GM12878 (cell line): ENCODE data around the gene PRPSAP1. TPM values are rescaled to one million over a fixed set of nuclear protein-coding genes. Genes with fewer than 3 reads are reported as not detected.

Experiments used
- ATAC-seq: fragments of 200-7000 bp; cut with Tn5 transposase; 3 replicates; pipeline ENCODE4 v1.9.1; 2020; ENCODE audit warnings: mild to moderate bottlenecking, moderate library complexity
- BruUV-seq: library from RNA; stranded (reverse); fragments of 400-500 nt; replicated peaks from 2 replicates; lab custom pipeline; 2021; lab: Mats Ljungman, UMichigan
- CTCF ChIA-PET: fragments of 300-600 bp; sonication (Branson Sonifier 250); formaldehyde crosslinking; extraction: SDS; loops from one replicate; lab custom pipeline; 2021; ENCODE audit warnings: inconsistent platforms; lab: Yijun Ruan, JAX
- POLR2A ChIA-PET: fragments of 350-600 bp; formaldehyde crosslinking; extraction: SDS; loops from one replicate; lab custom pipeline; 2021; ENCODE audit warnings: inconsistent platforms; lab: Charles Lee
- RAD21 ChIA-PET: fragments of 300-600 bp; sonication (Branson Sonifier 250); formaldehyde crosslinking; loops from one replicate; lab custom pipeline; 2023; ENCODE audit warnings: antibody characterized with exemption; ENCODE audit not compliant: unreplicated experiment; lab: Charles Lee
- SMC1A ChIA-PET: fragments of 300-600 bp; sonication (Branson Sonifier 250); formaldehyde crosslinking; loops from one replicate; lab custom pipeline; 2023; ENCODE audit not compliant: unreplicated experiment, uncharacterized antibody; lab: Charles Lee
- DNase-seq: peaks from one replicate; pipeline ENCODE4 v3.0.0-alpha.2; 2011; ENCODE audit warnings: low read depth, low spot score
- FAIRE-seq: peaks from 3 replicates; lab custom pipeline; 2011; peaks lifted over from hg19 to GRCh38; lab: Jason Lieb, UNC
- H2AFZ ChIP-seq: 2 replicates; pipeline ENCODE4 v1.6.0; 2011; ENCODE audit warnings: low read depth, low read length, control low read depth; ENCODE audit not compliant: control insufficient read depth
- H3K27ac ChIP-seq: 2 replicates; pipeline ENCODE4 v1.5.1; 2011; ENCODE audit warnings: control low read depth; ENCODE audit not compliant: control insufficient read depth, insufficient read depth
- H3K27me3 ChIP-seq, 2 experiments: replicated peaks in 1 of 2; 2 replicates each; pipeline versions ENCODE4 v1.6.0 to v1.6.1; 2011; ENCODE audit warnings: low read length in 1 of 2; ENCODE audit not compliant: control insufficient read depth in 2 of 2, insufficient read depth in 2 of 2
- H3K36me3 ChIP-seq, 2 experiments: 2 replicates each; pipeline ENCODE4 v1.5.1; 2011; ENCODE audit warnings: low read length in 1 of 2; ENCODE audit not compliant: control insufficient read depth in 2 of 2, insufficient read depth in 2 of 2
- H3K4me1 ChIP-seq: 2 replicates; pipeline ENCODE4 v1.6.1; 2011; ENCODE audit warnings: mild to moderate bottlenecking, low read length, moderate library complexity, mixed read lengths; ENCODE audit not compliant: control insufficient read depth, insufficient read depth
- H3K4me2 ChIP-seq: 2 replicates; pipeline ENCODE4 v1.6.0; 2011; ENCODE audit warnings: control low read depth; ENCODE audit not compliant: control insufficient read depth, insufficient read depth
- H3K4me3 ChIP-seq: fragments of 200-600 bp; sonication (generic); 2 replicates; pipeline ENCODE4 v1.5.1; 2016
- H3K79me2 ChIP-seq: 2 replicates; pipeline ENCODE4 v1.6.0; 2011; ENCODE audit warnings: low read length; ENCODE audit not compliant: control insufficient read depth, insufficient read depth
- H3K9ac ChIP-seq: 2 replicates; pipeline ENCODE4 v1.8.0; 2011; ENCODE audit warnings: low read length, control low read depth, mixed read lengths; ENCODE audit not compliant: control insufficient read depth, insufficient read depth
- H3K9me3 ChIP-seq: replicated peaks from 3 replicates; pipeline ENCODE4 v1.5.1; 2011; ENCODE audit warnings: mild to moderate bottlenecking, low read length; ENCODE audit not compliant: control insufficient read depth, insufficient read depth
- H4K20me1 ChIP-seq: 2 replicates; pipeline ENCODE4 v1.6.0; 2011; ENCODE audit not compliant: control insufficient read depth, insufficient read depth
- ZNF24 ChIP-seq: fragments of 450-650 bp; IDR thresholded peaks from 2 replicates; pipeline ENCODE4 v1.6.1; 2017; ENCODE audit warnings: antibody characterized with exemption, mild to moderate bottlenecking
- WGBS: methylation state at CpG from one replicate; pipeline ENCODE4 v1.1.6; 2016; ENCODE audit warnings: low lambda C conversion rate; ENCODE audit not compliant: insufficient replicate concordance, insufficient coverage; ENCODE audit errors: missing lambda C conversion rate; 5-methylcytosine and 5-hydroxymethylcytosine counted together
- in situ Hi-C: fragments of 300-500 bp; cut with MboI; formaldehyde crosslinking; loops from 9 replicates; pipeline ENCODE4 v1.14.3; 2018; ENCODE audit warnings: mixed read lengths
- intact Hi-C: fragments of 100-400 bp; cut with micrococcal nuclease; formaldehyde crosslinking; loops from one replicate; pipeline ENCODE4 v1.14.2; 2022; ENCODE audit not compliant: unreplicated experiment
- polyA plus RNA-seq, 11 experiments: library from polyadenylated mRNA; depleted of rRNA in 4 of 11; unstranded in 6 of 11; stranded (reverse) in 5 of 11; fragments of >200 nt; fragmentation: Nextera tagmentation in 4 of 11; fragmentation: Illumina TruSeq in 1 of 11; extraction: Ambion mirVana in 4 of 11; extraction: Trizol in 1 of 11; gene quantifications; 1 replicate in 1 of 11; 2 replicates in 10 of 11; pipeline versions ENCODE4 v1.2.1 to v1.2.3, GENCODE V29; 2011 to 2016; ENCODE audit warnings: inconsistent platforms in 2 of 11, missing spikeins in 2 of 11, low read depth in 1 of 11
- total RNA-seq, 4 experiments: library from RNA; depleted of rRNA in 3 of 4; stranded (reverse); fragments of >200 nt in 3 of 4; fragmentation: Illumina TruSeq in 1 of 4; extraction: Trizol in 1 of 4; gene quantifications; 2 replicates each; pipeline versions ENCODE4 v1.2.1 to v1.2.3, GENCODE V29; 2013 to 2021
- TF ChIP-seq, protein P1 (sequence below): fragments of 450-650 bp; IDR thresholded peaks from 2 replicates; pipeline ENCODE4 v1.6.1; 2017; ENCODE audit warnings: mild to moderate bottlenecking, moderate library complexity

Gene PRPSAP1
- total and polyA plus RNA-seq, 10 of the 15 experiments (the other 5 are each of a cell fraction or from before 2014, with no cell fraction given): 15.8 to 84.2 (median 44.2) TPM

DNA sequence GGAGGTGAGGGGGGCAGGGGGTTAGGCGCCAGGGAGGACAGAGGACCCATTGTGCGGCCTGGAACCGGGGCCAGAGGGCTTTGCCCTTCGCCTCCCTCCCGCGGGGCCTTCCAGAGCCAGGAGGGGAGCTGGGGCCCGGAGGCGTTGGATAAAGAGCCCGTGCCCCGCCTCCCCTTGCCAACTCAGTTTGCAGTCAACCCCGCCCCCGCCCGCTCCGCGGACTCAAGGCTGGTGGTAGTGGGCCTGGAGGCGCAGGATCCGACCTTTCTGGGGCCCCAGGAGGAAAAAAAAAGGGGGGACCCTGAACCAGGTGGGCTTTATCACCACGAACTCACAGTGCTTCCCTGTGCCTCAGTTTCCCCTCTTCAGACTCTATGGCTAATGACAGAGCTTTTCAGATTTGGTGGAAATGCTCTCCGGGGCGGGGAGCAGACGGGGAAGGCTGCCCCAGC is 28.7 kb upstream of the PRPSAP1 start:
- peak overlapping the region; percentile 99 for H3K4me2 ChIP-seq
- no peaks in the 10 kb centered on the region for H4K20me1 ChIP-seq
- intact Hi-C loops: loop anchor here (10.0 kb wide), 1 partner anchor 258 kb away; no protein-coding TSS in a partner anchor
- H3K27me3 ChIP-seq: peaks cover 2 to 6% of the 10 kb centered on the region in 2 experiments; a peak in 2 of 4 replicates
- ChIA-PET POLR2A (no interaction called here), RAD21 (interaction anchor here (0.5 kb wide), 1 partner anchor 26 kb away, joined by 6 read pairs; no protein-coding TSS in a partner anchor), CTCF (no interaction called here), SMC1A (interaction anchor here (1.9 kb wide), 1 partner anchor 15 kb away, joined by 6 read pairs; no protein-coding TSS in a partner anchor)
- FAIRE-seq (no peak), ATAC-seq (no peak), DNase-seq (no peak)
- no TSS peak for BruUV-seq
- H3K9me3 ChIP-seq: no peaks in the 10 kb centered on the region
- no peaks in the 10 kb centered on the region for H3K36me3 ChIP-seq
- H2AFZ ChIP-seq: no peak overlapping the region
- peaks cover 24% of the 10 kb centered on the region for H3K4me1 ChIP-seq
- no peaks in the 10 kb centered on the region for H3K79me2 ChIP-seq
- H3K9ac ChIP-seq: no peak overlapping the region
- TF ChIP-seq, protein P1, sequence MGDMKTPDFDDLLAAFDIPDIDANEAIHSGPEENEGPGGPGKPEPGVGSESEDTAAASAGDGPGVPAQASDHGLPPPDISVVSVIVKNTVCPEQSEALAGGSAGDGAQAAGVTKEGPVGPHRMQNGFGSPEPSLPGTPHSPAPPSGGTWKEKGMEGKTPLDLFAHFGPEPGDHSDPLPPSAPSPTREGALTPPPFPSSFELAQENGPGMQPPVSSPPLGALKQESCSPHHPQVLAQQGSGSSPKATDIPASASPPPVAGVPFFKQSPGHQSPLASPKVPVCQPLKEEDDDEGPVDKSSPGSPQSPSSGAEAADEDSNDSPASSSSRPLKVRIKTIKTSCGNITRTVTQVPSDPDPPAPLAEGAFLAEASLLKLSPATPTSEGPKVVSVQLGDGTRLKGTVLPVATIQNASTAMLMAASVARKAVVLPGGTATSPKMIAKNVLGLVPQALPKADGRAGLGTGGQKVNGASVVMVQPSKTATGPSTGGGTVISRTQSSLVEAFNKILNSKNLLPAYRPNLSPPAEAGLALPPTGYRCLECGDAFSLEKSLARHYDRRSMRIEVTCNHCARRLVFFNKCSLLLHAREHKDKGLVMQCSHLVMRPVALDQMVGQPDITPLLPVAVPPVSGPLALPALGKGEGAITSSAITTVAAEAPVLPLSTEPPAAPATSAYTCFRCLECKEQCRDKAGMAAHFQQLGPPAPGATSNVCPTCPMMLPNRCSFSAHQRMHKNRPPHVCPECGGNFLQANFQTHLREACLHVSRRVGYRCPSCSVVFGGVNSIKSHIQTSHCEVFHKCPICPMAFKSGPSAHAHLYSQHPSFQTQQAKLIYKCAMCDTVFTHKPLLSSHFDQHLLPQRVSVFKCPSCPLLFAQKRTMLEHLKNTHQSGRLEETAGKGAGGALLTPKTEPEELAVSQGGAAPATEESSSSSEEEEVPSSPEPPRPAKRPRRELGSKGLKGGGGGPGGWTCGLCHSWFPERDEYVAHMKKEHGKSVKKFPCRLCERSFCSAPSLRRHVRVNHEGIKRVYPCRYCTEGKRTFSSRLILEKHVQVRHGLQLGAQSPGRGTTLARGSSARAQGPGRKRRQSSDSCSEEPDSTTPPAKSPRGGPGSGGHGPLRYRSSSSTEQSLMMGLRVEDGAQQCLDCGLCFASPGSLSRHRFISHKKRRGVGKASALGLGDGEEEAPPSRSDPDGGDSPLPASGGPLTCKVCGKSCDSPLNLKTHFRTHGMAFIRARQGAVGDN: no peak
- TF ChIP-seq ZNF24: no peak
- TF ChIP-seq, all 136 proteins: peak for 0
- WGBS: 55% methylated on average over 13 of the region's 21 CpGs
- in situ Hi-C loops: no loop called here
- Histone ChIP-seq H3K4me3 (peak overlapping the region; percentile 75), H3K27ac (no peak overlapping the region)
